ENCODE data around the gene GRAP. TPM values are rescaled to one million over a fixed set of nuclear protein-coding genes. Genes with fewer than 3 reads are reported as not detected.

The GRAP gene
- total RNA-seq, 1 donor from 2014 or later, result 1.7 TPM

GRCh38 chr17:19012171-19013080 lies 34.3 kb downstream of the GRAP start:
- Histone ChIP-seq H3K36me3 (no peaks in the 10 kb centered on the region), H3K27ac (replicated peaks) (no peak overlapping the region), H3K27me3 (ENCODE audit: low read depth) (no peaks in the 10 kb centered on the region), H3K9me3 (replicated peaks) (no peaks in the 10 kb centered on the region), H3K4me3 (no peak overlapping the region), H3K4me1 (no peaks in the 10 kb centered on the region)
- no peak for DNase-seq
- intact Hi-C loops (cut with micrococcal nuclease), result no loop called here
- no peak for TF ChIP-seq CTCF (IDR thresholded peaks at IDR 0.05; ENCODE audit: borderline replicate concordance)

GRCh38 chr17:19011581-19011980 lies 35.2 kb downstream of the GRAP start:
- H3K27ac ChIP-seq (replicated peaks), result no peak overlapping the region
- TF ChIP-seq CTCF (IDR thresholded peaks at IDR 0.05; ENCODE audit: borderline replicate concordance), result no peak
- intact Hi-C loops (cut with micrococcal nuclease), result no loop called here
- no peak overlapping the region for H3K4me3 ChIP-seq
- H3K27me3 ChIP-seq (ENCODE audit: low read depth), result no peaks in the 10 kb centered on the region
- H3K36me3 ChIP-seq, result no peaks in the 10 kb centered on the region
- peaks cover 2% of the 10 kb centered on the region for H3K9me3 ChIP-seq (replicated peaks)
- DNase-seq, result no peak
- H3K4me1 ChIP-seq, result no peaks in the 10 kb centered on the region

GRCh38 chr17:19010729-19011505 lies 35.8 kb downstream of the GRAP start:
- H3K27ac ChIP-seq (replicated peaks), result no peak overlapping the region
- H3K9me3 ChIP-seq (replicated peaks), result peaks cover 5% of the 10 kb centered on the region
- H3K36me3 ChIP-seq, result no peaks in the 10 kb centered on the region
- no peak for TF ChIP-seq CTCF (IDR thresholded peaks at IDR 0.05; ENCODE audit: borderline replicate concordance)
- H3K27me3 ChIP-seq (ENCODE audit: low read depth), result no peaks in the 10 kb centered on the region
- no peak for DNase-seq
- intact Hi-C loops (cut with micrococcal nuclease), result no loop called here
- H3K4me3 ChIP-seq, result no peak overlapping the region
- H3K4me1 ChIP-seq, result no peaks in the 10 kb centered on the region

- Histone ChIP-seq H3K27me3 (ENCODE audit: low read depth) (no peaks in the 10 kb centered on the region), H3K9me3 (replicated peaks) (peaks cover 5% of the 10 kb centered on the region), H3K4me3 (no peak overlapping the region), H3K36me3 (no peaks in the 10 kb centered on the region), H3K4me1 (peaks cover 1% of the 10 kb centered on the region), H3K27ac (replicated peaks) (no peak overlapping the region)
- TF ChIP-seq CTCF (IDR thresholded peaks at IDR 0.05; ENCODE audit: borderline replicate concordance), result no peak
- intact Hi-C loops (cut with micrococcal nuclease), result no loop called here
- no peak for DNase-seq
Measured at GRCh38 chr17:19009970-19010369, 36.8 kb downstream of the GRAP start.

GRCh38 chr17:19006698-19007097 lies 40.1 kb downstream of the GRAP start:
- Histone ChIP-seq H3K27me3 (ENCODE audit: low read depth) (no peaks in the 10 kb centered on the region), H3K9me3 (replicated peaks) (peaks cover 5% of the 10 kb centered on the region), H3K36me3 (no peaks in the 10 kb centered on the region), H3K4me3 (no peak overlapping the region), H3K27ac (replicated peaks) (no peak overlapping the region), H3K4me1 (peaks cover 15% of the 10 kb centered on the region)
- no peak for TF ChIP-seq CTCF (IDR thresholded peaks at IDR 0.05; ENCODE audit: borderline replicate concordance)
- no peak for DNase-seq
- intact Hi-C loops (cut with micrococcal nuclease), result no loop called here
